NCI-H2171 (cell line): Measurements from ENCODE around the gene MADD.

ENCODE experiments used
- DNase-seq: peaks from one replicate; lab custom pipeline; 2025; lab: John Stamatoyannopoulos, UW

MADD gene

DNA sequence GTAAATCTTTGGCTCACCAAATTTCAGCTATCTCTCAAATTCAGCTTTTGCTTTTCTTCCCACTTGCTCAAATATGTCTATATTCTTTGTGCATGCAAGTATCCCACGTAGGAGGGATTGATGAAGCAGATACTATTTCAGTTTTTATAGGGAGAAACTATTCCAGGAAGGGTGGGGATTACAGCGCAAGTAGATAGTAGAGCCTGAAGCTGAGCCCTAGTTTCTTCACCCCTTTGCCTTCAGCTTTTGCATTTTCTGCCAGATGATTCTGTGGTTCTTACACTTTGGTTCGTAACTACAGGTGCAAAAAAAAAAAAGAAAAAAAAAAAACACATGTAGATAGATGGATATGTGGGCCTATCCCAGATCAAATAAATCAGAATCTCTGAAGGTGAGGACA lies 18.2 kb upstream of the MADD start:
- no peak for DNase-seq

DNA sequence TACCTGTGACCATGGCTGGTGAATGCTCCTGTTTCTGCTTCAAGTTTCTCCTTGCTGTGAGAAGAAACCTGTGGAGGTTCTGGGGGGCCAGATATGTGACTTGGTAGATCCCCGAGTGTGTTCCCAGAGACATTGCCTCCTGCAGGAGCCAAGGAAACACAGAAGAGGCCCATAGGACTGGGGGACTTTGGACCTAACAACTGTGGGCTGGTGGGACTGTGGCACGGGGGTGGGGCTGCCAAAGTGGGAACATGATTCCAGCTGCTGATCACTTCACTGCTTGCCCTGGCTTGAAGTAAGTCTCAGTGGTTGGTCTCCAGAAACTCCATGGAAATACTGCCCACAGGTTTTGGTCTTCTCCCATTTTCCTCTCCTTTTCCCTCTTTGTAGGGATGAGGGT lies 16.3 kb upstream of the MADD start:
- no peak for DNase-seq

GRCh38 chr11:47254386-47254785 lies 15.5 kb upstream of the MADD start:
- no peak for DNase-seq

DNA sequence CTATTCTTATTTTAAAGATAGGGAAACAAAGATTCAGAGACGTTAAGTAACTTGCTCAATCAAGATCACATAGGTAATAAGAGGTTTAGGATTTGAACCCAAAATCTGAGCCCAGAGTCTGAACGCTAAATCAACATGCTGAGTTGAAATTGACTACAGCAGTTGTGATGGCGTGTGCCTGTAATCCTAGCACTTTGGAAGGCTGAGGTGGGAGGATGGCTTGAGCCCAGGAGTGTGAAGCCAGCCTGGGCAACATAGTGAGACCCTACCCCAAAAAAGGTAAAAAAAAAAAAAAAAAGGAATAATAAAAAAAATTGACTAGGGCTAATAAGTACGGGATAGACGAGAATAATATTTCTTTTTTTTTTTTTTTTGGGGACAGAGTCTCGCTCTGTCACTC lies 13.6 kb upstream of the MADD start:
- no peak for DNase-seq

DNA sequence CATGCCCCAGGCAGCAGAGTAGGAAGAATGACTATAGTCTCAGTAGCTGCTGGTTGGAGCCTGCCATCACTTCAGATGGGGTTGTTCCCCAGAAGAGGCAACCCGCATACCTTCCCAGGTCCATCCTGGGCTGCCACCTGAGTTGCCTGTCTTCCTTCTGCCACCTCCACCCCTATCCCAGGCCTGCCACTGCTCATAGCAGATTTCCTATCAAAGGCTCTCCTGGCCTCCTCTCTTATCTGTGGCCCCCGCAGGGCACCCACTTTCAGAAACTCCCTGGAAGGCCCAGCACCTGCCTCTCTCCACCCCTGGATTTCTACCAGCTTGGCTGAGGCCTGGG lies 12.8 kb upstream of the MADD start:
- no peak for DNase-seq

- DNase-seq: no peak
These were observed 12.2 kb upstream of the MADD start, which contains the start of gene NR1H3 for GRCh38 chr11:47257517-47258316. Gene NR1H3, plus strand, starts transcription at chr11:47257996. Its CDS starts 1,221 bp downstream, at chr11:47259217.

DNA sequence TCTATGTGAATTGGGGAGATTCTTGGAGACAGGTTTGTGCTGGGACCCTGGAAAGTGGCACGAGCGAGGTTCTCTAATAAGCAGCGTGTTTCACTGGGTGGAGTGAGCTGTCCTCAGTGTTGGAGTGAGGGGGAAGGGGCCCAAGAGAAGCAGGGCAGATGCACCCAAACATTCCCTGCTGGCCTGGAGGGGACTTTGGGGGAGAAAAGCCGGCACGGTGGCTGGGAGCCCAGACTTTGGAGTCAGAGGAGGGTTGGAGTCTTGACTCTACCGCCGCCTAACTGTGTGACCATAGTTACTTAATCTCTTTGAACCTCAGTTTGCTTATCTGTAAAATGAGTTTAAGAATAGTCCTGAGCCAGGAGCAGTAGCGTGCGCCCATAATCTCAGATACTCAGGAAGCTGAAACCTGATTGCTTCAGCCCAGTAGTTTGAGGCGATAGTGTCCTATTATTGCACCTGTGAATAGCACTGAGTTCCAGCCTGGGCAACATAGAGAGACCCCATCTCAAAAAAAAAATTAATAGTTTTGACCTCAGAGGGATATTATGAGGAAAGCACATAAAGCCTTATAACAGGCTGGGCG lies 11.5 kb upstream of the MADD start:
- DNase-seq: no peak

DNA sequence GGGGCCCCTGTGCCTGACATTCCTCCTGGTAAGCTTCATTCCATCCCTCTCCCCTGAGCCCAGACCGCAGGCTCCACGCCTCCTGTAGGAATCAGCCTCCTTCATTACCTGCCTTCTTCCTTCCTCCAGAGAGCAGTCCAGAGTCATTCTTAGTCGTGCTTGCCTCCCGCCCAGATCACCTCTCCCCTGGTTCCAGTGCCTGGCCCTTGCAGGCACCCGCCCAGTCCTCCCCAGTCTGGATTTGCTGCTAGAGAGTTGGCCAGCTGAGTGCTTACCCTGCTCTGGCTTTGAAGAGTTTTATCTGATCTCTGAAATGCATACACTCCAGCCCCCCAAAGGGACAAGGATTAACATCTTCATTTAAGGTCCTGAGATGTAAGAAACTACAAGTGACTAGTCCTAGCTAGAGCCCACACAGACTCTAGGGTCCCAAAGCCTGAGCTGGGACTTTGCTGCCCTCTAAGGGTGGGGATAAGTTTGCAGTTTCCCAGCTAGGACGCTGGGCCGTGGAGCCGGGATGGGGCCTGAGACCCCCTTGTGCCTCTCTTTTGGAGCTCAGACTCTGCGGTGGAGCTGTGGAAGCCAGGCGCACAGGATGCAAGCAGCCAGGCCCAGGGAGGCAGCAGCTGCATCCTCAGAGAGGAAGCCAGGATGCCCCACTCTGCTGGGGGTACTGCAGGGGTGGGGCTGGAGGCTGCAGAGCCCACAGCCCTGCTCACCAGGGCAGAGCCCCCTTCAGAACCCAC lies 10.5 kb upstream of the MADD start:
- no peak for DNase-seq

DNA sequence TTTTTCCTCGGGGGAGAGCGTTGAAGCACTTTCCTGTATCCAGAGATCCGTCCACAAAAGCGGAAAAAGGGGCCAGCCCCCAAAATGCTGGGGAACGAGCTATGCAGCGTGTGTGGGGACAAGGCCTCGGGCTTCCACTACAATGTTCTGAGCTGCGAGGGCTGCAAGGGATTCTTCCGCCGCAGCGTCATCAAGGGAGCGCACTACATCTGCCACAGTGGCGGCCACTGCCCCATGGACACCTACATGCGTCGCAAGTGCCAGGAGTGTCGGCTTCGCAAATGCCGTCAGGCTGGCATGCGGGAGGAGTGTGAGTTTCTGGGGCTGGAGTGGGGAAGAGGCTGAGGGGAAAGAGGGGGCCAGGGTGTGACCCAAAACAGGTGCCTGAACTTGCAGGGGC lies 9.6 kb upstream of the MADD start:
- DNase-seq: no peak

DNA sequence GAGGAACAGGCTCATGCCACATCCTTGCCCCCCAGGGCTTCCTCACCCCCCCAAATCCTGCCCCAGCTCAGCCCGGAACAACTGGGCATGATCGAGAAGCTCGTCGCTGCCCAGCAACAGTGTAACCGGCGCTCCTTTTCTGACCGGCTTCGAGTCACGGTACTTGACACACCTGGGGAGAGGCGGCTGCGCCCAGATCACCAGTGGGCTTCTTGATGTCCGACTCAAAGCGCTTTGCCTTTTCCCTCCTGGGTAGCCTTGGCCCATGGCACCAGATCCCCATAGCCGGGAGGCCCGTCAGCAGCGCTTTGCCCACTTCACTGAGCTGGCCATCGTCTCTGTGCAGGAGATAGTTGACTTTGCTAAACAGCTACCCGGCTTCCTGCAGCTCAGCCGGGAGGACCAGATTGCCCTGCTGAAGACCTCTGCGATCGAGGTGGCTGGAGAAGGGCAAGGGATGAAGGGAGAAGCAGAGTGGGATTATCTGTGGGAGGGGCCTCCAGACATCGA lies 8.6 kb upstream of the MADD start:
- DNase-seq: no peak

- DNase-seq: no peak
These were observed 5.8 kb upstream of the MADD start for GRCh38 chr11:47264119-47264518.

- DNase-seq: no peak
These were observed 5.4 kb upstream of the MADD start for GRCh38 chr11:47264521-47264920.

DNA sequence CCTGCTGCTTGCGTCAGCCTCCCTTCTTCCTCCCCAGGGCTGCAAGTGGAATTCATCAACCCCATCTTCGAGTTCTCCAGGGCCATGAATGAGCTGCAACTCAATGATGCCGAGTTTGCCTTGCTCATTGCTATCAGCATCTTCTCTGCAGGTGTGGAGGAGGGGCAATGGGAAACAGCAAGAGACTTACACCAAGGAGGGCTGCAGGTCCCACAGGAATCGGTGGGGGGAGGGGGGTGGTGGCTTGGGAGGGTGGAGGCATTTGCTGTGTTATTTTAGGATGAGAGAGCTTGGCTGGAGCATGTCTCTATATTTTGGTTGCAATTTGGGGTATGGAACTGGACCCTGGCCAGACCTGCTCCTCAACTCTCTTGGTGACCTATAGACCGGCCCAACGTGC lies 2.1 kb upstream of the MADD start:
- no peak for DNase-seq

- DNase-seq: no peak
These were observed 1.4 kb upstream of the MADD start for GRCh38 chr11:47268448-47269001.

- DNase-seq: peak; percentile 86
These were observed 718 bp upstream of the MADD start for GRCh38 chr11:47269002-47269828.

DNA sequence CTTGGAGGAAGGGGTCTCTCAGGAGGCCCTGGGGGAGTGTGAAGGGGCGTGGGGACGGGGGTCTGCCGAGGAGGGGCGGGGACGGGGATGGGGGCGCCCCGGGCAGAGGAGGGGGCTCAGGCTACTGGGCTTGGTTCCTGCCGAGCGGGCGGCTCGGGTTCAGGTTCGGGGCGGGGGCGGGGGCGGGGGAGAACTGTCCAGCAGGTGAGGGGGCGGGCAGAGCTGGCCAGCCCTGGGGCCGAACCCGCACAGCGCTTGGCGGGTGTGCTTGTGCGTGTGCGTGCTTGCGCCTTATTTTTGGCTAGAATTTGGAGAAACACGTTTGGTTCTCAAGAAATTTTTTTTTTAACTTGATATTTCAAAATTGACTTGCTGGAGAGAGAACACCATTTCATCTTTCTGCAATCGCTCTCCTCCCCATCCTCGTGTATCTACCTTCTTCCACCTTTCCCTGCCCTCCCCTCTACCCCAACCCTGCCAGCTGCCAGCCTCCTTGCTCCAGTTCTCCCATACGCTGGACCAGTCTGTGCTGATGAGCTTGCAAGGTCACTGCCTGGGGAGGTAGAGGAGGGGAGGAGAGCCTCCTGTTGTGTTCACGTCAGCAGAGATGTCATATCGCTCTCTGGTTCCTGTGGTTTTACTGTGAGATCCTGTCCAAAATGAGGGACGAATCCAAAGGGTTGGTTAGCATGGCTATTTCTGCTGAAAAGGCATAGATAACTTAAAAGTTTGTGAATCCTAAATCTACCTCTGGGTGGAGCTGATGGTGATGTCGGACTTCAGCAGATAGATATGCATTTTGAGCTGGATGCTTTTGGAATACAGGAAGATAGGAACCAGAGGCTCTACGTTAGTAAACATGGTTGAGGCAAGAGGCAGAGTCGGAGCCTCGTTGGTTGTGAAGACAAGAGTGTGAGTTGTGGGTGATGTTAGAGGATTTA lies 668 bp downstream of the MADD start:
- no peak for DNase-seq

- no peak for DNase-seq
These were observed 1.4 kb downstream of the MADD start for GRCh38 chr11:47271328-47271727.

DNA sequence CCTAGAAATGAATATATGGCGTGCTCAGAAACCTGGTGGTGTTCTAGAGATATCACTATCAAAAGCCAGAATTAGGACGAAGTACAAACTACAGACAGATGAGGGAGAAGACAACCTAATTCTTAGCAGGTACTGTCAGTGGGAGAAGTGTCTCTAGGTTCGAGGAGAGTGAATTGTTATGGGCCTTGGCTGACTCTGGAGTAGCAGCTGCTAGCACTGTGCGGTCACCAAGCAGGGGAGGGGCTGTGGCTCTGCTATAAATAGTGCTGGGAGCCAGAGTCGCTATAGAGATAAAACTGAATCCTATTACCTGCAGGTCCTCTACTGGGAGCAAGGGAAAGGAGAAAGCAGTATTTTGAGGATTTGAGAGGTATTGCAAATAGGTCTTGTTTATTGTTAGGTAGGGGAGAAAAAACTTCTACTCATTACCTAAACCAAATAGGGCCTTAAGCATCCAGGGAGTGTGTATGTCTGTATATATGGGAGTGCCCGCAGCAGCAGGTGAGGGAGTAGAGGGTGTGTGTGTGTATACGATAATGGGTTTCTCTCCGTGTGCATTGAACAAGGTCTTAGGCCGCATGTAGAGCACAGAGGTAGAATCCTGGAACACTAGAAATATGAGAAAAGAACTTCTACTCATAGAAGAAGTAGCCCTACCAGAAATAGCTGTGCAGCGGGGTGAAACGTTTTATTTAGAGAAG lies 2.2 kb downstream of the MADD start:
- peak; percentile 19 for DNase-seq

DNA sequence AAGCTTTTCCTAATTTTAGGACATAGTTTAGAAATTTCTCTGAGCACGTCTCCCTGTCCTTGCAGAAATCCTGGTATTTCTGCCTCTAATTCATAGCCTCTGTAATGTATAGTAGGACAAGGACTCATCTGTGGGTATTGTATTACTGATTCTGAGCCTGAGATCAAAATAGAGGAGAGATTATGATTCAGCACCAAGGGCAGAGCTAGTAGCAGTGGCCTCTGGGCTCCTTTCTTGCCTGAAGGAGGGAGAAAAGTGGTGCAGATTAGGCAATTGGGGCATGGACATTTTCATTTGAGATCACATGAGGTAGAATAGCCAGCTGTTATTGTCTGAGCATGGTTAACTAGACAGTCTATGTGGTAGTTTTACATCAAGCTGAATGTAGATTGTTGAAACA lies 2.8 kb downstream of the MADD start:
- DNase-seq: no peak
